GM12875 (cell line): Measurements from ENCODE around the gene PEAK1.

Experiments used
- H3K4me3 ChIP-seq: one replicate; pipeline ENCODE4 v1.5.1; 2011; ENCODE audit warnings: low read depth, low read length, control low read depth
- TF ChIP-seq, protein P1 (sequence below): IDR thresholded peaks from 2 replicates; pipeline ENCODE4 v1.5.1; 2011; ENCODE audit warnings: low read depth, mild to moderate bottlenecking, control low read depth, inconsistent platforms, low read length, moderate library complexity, borderline replicate concordance; ENCODE audit not compliant: insufficient read depth

Gene PEAK1, protein sequence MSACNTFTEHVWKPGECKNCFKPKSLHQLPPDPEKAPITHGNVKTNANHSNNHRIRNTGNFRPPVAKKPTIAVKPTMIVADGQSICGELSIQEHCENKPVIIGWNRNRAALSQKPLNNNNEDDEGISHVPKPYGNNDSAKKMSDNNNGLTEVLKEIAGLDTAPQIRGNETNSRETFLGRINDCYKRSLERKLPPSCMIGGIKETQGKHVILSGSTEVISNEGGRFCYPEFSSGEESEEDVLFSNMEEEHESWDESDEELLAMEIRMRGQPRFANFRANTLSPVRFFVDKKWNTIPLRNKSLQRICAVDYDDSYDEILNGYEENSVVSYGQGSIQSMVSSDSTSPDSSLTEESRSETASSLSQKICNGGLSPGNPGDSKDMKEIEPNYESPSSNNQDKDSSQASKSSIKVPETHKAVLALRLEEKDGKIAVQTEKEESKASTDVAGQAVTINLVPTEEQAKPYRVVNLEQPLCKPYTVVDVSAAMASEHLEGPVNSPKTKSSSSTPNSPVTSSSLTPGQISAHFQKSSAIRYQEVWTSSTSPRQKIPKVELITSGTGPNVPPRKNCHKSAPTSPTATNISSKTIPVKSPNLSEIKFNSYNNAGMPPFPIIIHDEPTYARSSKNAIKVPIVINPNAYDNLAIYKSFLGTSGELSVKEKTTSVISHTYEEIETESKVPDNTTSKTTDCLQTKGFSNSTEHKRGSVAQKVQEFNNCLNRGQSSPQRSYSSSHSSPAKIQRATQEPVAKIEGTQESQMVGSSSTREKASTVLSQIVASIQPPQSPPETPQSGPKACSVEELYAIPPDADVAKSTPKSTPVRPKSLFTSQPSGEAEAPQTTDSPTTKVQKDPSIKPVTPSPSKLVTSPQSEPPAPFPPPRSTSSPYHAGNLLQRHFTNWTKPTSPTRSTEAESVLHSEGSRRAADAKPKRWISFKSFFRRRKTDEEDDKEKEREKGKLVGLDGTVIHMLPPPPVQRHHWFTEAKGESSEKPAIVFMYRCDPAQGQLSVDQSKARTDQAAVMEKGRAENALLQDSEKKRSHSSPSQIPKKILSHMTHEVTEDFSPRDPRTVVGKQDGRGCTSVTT (N-terminal part only)

DNA sequence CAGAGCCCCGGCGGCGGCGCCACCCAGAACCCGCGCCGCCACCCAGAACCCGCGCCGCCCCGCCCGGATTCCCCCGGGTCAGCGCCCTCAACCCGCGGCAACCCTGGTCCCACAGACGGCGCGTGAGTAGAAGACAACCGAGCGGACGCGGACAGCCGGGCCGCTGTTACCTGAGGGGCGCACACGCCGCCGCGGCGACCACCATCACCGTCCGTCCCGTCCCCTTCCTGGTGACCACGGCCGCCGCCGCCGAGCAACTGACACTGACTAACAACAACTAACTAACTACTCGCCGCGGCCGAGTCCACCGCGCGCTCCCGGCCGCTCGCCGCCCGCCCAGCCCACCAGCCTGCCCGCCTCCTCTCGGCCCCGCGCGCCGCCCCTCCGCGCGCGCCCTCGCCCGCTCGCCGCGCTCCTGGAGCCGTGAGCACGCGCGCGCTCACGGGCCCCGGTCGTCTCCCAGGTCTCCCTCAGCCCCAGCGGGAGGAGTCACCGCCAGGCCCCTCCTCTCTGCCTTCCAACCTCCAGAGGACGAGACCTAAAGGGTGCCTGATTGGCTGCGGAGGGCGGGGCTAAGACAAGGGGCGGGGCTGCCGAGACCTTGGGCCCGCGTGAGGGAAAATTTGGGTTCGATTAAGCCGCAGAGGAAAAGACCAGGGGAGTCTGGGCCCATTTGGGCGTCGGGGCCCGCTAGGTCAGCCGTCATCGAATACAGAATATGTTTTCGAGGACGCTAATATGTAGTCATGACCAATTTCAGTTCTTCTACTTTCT, at the start of gene PEAK1:
Gene PEAK1 (minus strand): TSS at position 269 of the 774 bp plus-strand sequence. CDS start 238,178 bp downstream, outside the sequence.
- H3K4me3 ChIP-seq = peak within 1 kb of the TSS; percentile 93
- TF ChIP-seq, protein P1, sequence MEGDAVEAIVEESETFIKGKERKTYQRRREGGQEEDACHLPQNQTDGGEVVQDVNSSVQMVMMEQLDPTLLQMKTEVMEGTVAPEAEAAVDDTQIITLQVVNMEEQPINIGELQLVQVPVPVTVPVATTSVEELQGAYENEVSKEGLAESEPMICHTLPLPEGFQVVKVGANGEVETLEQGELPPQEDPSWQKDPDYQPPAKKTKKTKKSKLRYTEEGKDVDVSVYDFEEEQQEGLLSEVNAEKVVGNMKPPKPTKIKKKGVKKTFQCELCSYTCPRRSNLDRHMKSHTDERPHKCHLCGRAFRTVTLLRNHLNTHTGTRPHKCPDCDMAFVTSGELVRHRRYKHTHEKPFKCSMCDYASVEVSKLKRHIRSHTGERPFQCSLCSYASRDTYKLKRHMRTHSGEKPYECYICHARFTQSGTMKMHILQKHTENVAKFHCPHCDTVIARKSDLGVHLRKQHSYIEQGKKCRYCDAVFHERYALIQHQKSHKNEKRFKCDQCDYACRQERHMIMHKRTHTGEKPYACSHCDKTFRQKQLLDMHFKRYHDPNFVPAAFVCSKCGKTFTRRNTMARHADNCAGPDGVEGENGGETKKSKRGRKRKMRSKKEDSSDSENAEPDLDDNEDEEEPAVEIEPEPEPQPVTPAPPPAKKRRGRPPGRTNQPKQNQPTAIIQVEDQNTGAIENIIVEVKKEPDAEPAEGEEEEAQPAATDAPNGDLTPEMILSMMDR = no peak

GRCh38 chr15:77468896-77469295, 49.0 kb upstream of the PEAK1 start:
- TF ChIP-seq, protein P1 = no peak
- no peak overlapping the region for H3K4me3 ChIP-seq

GRCh38 chr15:77466521-77466920, 46.6 kb upstream of the PEAK1 start:
- H3K4me3 ChIP-seq = no peak overlapping the region
- TF ChIP-seq, protein P1 = no peak

GRCh38 chr15:77464129-77464865, 44.4 kb upstream of the PEAK1 start:
- no peak overlapping the region for H3K4me3 ChIP-seq
- TF ChIP-seq, protein P1 = no peak

DNA sequence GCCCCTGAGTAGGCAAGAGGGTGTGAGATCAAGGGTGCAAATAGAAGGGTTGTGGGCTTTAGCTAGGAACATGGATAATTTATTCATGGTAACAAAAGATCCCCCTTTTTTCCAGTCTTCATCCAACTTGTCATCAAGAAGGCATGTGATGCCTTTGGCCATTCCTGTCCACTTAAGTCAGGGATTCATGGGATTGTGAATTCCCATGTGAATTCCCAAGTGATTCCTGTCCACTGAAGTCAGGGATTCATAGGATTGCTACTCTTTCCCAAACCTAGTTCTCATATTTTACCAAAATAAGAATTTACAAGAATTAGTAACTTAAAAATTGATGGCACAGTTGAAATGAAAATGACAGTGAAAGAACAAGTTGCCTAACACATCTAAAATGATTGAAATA, 41.6 kb upstream of the PEAK1 start:
- no peak overlapping the region for H3K4me3 ChIP-seq
- TF ChIP-seq, protein P1 = no peak

DNA sequence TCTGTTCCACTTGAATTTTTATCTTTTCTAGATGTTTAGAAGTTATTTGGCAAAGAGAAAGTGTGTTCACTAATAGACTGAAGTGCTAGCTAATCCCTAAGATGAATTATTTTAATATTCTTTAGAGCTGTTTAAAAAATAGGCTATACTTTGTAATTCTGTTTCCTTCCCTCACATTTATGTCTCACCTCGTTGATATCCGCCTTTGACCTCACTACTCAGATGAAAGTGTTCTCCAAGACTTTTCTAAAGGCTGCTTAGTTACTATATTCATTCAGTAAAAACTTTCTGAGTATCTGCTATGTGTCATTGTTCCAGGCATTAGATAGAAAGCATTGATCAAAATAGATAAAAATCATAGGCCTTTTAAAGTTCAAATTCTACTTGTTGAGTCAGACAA, 39.1 kb upstream of the PEAK1 start:
- TF ChIP-seq, protein P1 = no peak
- H3K4me3 ChIP-seq = no peak overlapping the region
